Activated naive CD4-positive, alpha-beta T cell treated with anti-CD3 and anti-CD28 coated beads, Interleukin-2, amount 50 U/mL, for 72 hours (primary cell): ENCODE data around the gene PAFAH1B1. TPM values are rescaled to one million over a fixed set of nuclear protein-coding genes. Genes with fewer than 3 reads are reported as not detected.
"Not testable (repeated sequence)": the region's sequence is repeated elsewhere in the genome, so short reads cannot be mapped to it uniquely, and the experiment has no call there.

ENCODE experiments used
- ATAC-seq, 2 donors: fragments of 150-1000 bp; cut with Tn5 transposase; 2 replicates each; pipeline ENCODE4 v1.10.0; 2021; ENCODE audit warnings: mild to moderate bottlenecking in 2 of 2, moderate library complexity in 2 of 2
- DNase-seq, 2 donors: peaks; one replicate each; pipeline ENCODE4 v3.0.0; 2021 to 2022; ENCODE audit warnings: low spot score in 2 of 2
- H3K27ac Mint-ChIP-seq, 2 donors: one replicate each; pipeline ENCODE4 v1.8.0; 2022; ENCODE audit warnings: mild to moderate bottlenecking in 2 of 2, mixed read lengths in 2 of 2
- H3K36me3 Mint-ChIP-seq, 2 donors: one replicate each; pipeline ENCODE4 v1.8.0; 2022; ENCODE audit warnings: mixed read lengths in 2 of 2
- H3K9me3 Mint-ChIP-seq, 2 donors: one replicate each; pipeline ENCODE4 v1.8.0; 2022; ENCODE audit warnings: mixed read lengths in 2 of 2
- total RNA-seq, 2 donors: library from RNA; stranded (reverse); gene quantifications; one replicate each; pipeline ENCODE4 v1.2.3, GENCODE V29; 2022

The PAFAH1B1 gene
- total RNA-seq, 2 donors from 2014 or later = 170 to 190 TPM

DNA sequence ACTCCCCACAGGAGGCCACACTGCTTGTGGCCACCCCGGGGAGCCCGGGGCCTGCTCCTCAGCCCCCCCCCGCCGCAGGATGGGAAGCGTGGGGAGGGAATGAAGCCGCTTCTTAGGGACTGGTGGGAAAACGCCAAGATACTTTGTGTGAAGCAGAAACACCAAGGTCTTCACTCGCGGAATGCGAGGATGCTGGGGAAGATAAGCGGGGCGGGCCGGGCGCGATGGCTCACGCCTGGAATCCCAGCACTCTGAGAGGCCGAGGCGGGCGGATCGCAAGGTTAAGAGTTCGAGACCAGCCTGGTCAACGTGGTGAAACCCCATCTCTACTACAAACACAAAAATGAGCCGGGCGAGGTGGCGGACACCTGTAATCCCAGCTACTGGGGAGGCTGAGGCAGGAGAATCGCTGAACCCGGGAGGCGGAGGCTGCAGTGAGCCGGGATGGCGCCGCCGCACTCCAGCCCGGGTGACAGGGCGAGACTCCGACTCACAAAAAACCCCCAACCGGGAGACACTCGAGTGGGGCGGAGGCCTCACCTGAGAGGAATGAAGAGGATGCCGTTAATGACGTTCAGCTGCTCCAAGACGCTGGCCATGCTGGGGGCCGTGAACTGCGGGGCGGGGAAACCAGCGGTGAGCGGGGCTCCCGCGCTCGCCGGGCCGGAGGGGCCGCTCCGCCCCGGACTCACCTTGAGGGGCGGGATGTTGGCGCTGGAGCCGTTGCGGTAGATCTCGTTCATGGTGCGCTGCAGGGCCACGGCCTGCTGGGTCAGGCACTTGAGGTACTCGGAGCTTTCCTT lies 97.8 kb downstream of the PAFAH1B1 start:
- peak in 1 of 2 donors; percentile 47 for DNase-seq
- no peaks in the 10 kb centered on the region for H3K36me3 Mint-ChIP-seq
- ATAC-seq = no peak
- H3K27ac Mint-ChIP-seq = peak overlapping the region in 1 of 2 donors; percentile 44
- no peaks in the 10 kb centered on the region for H3K9me3 Mint-ChIP-seq

DNA sequence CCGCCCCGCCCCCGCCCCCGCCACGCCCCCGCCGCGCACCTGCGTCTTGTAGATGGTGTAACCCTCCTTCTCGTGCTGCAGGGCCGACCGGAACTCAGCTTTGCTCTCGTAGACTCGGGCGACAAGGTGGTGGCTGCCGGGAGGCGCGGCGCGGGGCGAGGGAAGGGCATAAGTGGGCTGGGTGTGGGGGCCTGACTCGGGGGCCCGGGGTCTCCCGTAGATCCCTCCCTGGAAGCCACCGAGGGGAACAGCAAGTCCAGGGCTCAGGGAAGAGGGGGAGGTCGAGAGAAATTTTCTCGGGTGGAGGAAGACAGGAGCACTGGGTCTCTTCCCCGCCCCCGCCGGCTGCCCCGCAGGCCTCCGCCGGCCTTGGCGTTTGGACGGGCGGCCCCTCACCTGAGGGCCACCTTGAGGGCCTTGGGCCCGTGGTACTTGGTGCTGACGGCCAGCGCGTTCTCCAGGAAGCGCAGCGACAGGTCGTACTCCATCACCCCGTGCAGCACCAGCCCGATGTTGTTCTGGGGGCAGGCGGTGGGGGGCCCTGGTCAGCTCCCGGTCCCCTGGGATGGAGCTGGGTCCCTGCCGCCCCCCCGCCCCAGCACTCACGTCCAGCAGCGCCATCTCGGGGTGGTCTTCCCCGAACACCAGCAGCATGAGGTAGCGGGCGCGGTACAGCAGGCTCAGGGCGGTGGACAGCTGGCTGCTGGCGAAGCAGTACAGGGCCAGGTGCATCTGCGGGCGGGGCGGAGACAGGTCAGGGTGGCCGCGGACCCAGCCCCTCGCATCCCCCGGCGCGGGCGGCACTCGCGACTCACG lies 98.7 kb downstream of the PAFAH1B1 start:
- ATAC-seq (peak in 1 of 2 donors; percentile 2), DNase-seq (peak in 1 of 2 donors; percentile 54)
- Mint-ChIP-seq H3K27ac (no peak overlapping the region), H3K36me3 (no peaks in the 10 kb centered on the region), H3K9me3 (no peaks in the 10 kb centered on the region)

DNA sequence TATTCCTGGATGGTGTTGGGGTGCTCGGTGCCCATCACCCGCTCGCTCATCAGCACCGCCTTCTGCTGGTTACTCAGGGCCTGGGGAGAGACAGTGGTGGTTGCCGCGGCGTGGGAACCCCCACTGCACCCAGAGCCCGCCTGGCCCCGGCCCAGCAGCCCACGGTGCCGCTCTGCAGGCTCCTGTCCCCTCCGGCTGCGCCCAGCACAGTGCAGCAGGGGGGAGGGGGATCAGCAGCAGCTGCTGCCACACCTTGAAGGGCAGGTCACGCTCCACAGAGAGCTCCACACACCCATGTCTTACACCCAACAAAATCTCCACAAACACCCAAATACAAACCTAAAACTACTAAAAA lies 99.3 kb downstream of the PAFAH1B1 start:
- DNase-seq = no peak
- no peaks in the 10 kb centered on the region for H3K36me3 Mint-ChIP-seq
- H3K27ac Mint-ChIP-seq = no peak overlapping the region
- H3K9me3 Mint-ChIP-seq = no peaks in the 10 kb centered on the region
- peak in 1 of 2 donors; percentile 2 for ATAC-seq

DNA sequence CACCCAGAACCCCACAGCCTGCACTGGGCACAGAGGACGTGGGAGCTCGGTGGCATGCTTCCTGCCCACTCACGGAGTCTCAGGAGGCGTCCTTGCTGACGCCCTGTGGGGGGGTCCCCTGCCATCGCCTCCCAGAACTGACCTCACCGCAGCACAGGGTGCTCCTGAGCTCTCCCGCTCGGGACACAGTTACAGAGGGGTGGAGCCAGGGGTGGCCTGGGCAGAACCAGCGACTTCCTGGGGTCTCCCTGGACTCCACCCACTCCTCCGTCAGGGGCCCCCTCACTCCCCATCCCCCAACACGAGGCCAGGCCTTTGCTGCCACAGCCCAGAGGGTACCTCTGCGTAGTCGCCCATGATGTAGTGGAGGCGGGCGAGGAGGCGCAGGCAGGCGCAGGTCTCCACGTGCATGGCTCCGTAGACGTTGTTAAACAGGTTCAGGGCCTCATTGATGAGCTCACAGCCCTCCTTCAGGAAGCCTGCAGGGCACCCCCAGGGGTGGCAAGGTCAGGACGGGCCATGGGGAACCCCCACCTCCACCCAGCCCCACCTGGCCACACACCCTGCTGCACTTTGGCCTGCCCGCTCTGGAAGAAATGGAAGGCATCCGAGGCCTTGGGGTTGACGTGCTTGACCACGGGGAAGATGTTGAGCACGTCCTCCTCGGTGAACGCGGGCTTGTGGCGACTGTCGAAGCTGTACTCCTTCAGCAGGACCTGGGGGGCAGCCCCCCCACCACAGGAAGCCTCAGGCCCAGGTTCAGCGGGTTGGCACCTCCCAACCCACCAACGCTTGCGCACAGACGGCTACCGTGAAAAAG lies 100.3 kb downstream of the PAFAH1B1 start:
- Mint-ChIP-seq H3K27ac (no peak overlapping the region), H3K36me3 (no peaks in the 10 kb centered on the region), H3K9me3 (no peaks in the 10 kb centered on the region)
- ATAC-seq (peak; percentile 7 to 14), DNase-seq (peak in 1 of 2 donors; percentile 52)

DNA sequence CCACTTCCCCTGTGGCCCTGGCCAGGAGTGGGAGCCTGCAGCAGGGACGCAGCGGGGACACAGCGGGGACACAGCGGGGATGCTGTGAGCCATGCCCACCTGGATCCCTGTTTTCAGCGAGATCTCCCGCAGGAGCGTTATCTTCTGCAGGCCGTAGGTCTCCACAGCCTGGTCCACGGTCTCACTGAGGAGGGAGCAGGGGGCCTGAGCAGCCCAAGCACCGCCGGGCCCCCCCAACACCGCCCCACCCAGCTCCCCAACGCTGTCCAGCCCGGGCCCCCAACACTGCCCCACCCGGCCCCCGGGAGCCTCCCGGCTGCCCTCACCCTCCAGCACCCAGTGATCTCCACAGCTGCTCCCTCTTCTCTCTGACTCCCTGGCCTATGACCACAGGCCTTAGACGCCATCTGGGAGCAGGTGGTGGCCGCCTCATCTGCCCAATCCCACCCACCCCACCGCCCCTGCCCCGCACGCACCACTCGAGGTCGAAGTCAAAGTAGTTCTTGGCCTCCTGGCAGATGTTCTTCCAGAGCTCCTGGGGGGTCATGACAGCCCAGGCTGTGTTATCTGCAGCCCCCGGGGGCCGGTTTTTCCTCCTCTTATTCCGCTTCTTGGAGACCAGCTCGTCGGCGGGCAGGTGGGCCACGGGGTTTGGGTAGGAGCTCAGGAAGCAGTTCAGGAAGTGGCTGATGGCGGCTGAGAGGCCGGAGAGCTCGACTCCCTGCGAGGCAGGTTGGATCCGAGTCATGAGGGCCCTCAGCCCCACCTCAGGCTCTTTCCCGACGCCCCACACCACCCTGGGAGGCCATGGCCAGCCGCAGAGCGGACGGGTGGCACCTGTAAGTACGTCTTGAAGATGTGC lies 101.2 kb downstream of the PAFAH1B1 start:
- DNase-seq = peak in 1 of 2 donors; percentile 51
- ATAC-seq = peak in 1 of 2 donors; percentile 12
- H3K27ac Mint-ChIP-seq = no peak overlapping the region
- H3K9me3 Mint-ChIP-seq = no peaks in the 10 kb centered on the region
- H3K36me3 Mint-ChIP-seq = no peaks in the 10 kb centered on the region

DNA sequence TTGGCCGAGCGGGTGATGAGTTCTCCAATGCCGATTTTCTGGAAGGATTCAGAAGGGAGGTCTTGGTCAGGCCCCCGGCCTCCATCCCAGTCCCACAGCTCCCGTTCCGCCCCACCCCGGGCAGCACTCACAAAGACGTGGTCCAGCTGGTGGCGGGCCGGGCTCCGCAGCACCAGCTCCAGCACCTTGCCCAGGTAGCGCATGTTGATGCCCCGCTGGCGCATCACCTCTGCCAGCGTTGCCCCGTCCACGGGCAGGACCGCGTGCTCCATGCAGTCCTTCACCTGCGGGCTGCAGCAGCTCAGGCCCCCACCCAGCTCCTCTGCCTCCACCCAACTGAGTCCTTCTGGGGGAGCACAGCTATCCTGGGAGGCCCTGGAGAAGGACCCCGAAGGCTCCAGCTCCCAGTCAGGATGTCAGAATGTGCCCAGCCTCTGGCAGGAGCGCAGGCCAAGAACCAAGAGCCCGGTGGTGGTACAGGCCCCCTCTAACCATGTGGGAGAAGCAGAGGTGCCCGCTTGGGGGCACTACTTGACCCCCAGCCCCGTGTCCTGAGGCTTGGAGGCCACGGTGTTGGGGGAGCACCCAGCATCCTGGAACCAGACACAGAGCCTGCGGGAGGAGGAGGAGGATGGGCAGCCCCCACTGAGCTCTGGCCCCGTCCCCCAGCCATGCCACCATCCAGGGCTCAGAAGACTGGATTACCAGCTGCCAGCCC lies 101.9 kb downstream of the PAFAH1B1 start:
- no peak for ATAC-seq
- Mint-ChIP-seq H3K9me3 (no peaks in the 10 kb centered on the region), H3K27ac (no peak overlapping the region), H3K36me3 (no peaks in the 10 kb centered on the region)
- peak in 1 of 2 donors; percentile 50 for DNase-seq

DNA sequence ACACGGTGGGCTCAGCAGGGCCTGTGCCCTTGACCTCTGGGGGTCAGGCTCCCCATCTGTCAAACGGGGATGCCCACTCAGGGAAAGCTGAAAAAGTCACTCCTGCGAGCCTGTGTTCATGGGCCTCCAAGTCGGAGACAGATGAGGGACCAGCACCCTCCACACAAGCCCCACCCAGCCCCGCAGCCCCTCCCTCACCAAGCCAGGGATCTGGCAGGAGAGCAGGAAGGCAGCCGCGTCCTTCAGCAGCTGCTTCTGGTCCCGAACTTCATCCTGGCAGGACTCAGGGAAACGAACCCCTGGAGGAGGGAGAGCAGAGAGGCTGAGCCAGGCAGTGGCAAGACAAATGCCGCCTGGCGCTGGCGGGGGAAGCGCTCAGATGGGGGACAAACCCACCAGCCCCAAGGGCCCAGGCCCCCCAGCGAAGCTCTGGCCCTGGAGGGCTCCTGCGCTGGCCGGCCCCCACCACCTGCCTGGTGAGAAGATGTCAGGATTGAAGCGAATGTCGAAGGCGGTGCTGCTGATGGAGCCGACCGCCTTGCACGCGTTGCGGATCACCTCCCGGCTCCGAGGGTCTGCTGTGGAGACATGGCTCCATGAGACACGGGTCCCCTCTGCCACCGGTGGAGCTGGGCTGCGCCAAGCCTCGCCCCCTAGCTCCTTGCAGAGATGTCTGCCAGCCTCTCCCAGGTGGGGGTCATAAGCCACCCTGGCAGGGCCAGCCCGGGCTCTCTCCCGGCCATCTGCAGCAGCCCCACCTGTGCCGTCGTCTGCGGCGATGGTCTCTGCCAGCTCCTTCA lies 102.7 kb downstream of the PAFAH1B1 start:
- DNase-seq = peak in 1 of 2 donors; percentile 39
- no peaks in the 10 kb centered on the region for H3K9me3 Mint-ChIP-seq
- ATAC-seq = no peak
- no peak overlapping the region for H3K27ac Mint-ChIP-seq
- no peaks in the 10 kb centered on the region for H3K36me3 Mint-ChIP-seq

DNA sequence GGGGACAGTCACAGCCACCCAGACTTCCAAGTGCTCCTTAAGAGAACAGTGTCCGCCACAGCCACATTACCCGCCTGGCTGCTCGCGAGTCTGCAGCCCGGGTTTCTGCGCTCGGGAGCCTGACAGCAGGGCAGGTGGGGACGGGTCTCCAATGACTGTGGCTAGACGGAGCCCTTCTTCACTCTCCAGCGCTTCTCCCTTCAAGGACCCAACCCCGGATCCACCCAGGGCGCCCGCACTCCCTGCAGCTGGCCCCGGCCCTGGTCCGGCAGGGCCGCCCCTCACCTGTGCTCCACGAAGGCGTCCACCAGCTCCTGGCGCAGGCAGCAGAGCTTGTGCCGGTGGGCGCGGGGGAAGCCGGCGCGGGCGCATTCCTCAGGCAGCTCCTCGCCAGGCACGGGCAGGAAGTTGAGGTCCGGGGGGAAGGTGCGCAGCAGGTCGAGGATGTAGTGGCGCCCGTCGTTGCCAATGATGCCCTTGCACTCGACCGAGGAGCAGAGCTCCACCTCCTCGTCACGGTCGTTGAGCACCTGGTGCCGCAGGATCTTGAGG lies 104.2 kb downstream of the PAFAH1B1 start:
- Mint-ChIP-seq H3K9me3 (no peaks in the 10 kb centered on the region), H3K27ac (no peak overlapping the region), H3K36me3 (no peaks in the 10 kb centered on the region)
- no peak for ATAC-seq
- DNase-seq = peak in 1 of 2 donors; percentile 48

DNA sequence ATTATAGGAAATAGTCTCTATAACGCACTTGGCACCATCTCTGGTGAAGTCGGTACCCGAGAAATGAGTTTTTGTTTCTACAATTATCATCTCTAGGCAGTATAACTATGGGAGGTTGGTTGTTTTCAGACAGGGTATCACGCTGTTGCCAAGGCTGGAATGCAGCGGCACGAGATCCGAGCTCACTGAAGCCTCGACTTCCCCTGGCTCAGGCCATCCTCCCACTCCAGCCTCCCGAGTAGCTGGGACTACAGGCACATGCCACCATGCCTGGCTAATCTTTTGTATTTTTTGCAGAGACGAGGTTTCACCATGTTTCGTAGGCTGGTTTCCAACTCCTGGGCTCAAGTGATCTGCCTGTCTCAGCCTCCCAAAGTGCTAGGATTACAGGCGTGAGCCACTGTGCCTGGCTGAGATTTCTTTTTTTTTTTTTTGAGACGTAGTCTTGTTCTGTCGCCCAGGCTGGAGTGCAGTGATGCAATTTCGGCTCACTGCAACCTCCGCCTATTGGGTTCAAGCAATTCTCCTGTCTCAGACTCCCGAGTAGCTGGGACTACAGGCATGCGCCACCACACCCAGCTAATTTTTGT lies 105.9 kb downstream of the PAFAH1B1 start:
- peak overlapping the region in 1 of 2 donors; percentile 44 for H3K27ac Mint-ChIP-seq
- ATAC-seq, H3K9me3 Mint-ChIP-seq, H3K36me3 Mint-ChIP-seq: not testable (repeated sequence)
- DNase-seq = peak in 1 of 2 donors; percentile 6

DNA sequence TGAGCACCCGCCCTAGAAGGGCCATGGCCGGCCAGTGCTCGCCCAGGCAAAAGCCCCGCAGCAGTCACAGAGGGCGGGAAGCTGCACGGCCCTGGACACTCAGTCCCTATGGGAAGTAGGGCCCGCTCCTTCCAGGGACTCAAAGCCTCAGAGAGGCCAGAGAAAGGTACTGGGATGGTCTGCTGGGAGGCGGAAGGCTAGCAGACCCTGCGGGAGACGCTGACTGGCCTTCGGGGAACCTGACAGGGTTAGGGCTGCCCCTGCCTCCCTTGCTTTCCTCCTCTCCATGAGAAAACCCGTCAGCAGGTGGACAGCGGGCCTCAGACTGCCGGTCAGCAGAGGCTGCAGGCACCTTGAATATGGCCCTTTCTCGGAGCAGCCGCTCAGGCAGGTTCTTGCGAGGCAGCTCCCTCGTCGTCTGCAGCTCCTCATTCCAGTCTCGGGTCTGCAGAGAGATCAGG lies 106.6 kb downstream of the PAFAH1B1 start:
- Mint-ChIP-seq H3K9me3 (no peaks in the 10 kb centered on the region), H3K36me3 (no peaks in the 10 kb centered on the region), H3K27ac (peak overlapping the region in 1 of 2 donors; percentile 44)
- no peak for DNase-seq
- no peak for ATAC-seq

DNA sequence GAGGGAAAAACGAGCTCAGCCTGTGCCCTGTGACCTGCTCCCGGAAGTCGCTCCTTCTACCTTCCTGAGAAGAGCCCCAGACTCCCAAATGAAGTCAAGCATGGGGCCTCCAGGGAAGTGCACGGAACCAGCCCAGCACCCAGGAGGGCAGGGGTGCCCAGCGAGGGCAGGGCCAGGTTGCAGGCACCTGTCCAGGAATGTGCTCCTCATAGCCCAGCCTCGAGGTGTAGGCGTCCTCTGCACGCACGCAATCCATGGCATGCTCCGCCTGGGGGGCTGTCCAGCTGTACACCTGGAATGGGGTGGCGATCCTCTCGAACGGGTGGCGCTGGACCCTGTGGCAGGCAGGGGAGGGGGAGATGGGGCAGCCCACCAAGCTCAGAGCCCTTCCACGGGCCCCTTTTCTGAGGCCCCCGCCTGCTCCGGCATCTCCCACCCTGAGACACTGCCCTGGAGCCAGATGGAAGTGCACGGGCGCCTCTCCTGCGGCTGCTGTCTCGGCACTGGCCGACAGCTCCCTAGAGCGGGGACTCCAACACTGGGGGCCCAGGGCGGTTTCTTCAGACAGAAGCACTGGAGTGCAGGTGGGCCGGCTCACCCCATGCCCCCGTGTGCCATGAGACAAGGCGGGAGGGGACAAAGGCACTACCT lies 107.2 kb downstream of the PAFAH1B1 start:
- ATAC-seq = no peak
- no peaks in the 10 kb centered on the region for H3K36me3 Mint-ChIP-seq
- no peaks in the 10 kb centered on the region for H3K9me3 Mint-ChIP-seq
- peak in 1 of 2 donors; percentile 48 for DNase-seq
- no peak overlapping the region for H3K27ac Mint-ChIP-seq

DNA sequence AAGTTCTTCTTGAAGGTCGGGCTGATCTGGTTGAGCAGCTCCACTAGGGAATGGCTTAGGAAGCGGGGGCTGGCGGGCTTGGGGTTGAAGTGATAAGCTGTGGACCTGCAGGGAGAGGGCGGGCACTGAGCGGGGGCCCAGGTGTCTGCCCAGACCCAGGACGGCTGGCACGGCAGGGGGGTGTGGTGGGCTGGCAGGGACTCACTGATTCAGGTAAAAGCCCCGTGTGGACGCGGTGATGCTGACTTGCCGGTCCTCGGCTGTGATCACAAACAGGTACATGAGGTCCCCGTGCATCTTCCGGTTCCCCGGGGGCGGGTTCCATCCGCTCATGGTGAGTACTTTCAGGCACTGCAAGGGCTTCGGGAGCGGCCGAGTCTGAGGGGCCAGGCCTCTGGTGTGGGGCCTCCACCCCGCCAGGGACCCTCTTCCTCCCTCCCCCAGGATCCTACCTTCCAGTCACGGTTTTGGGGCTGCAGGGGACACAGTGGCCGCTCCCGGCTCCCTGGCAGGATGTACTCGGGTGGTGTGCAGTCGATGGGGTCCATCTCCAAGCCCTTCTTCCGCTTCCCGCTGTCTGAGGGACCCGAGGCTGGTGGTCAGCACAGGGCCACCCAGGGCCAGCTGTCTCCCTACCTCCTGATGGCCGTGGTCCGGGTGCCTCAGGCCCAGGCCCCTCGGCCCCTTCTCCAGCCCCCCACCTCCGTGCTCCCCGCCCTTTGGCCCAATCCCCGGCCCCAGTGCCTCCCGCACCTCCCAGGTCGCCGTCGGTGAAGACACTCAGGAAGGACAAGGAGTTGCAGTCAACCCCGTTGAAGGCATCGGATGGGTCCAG lies 107.9 kb downstream of the PAFAH1B1 start:
- Mint-ChIP-seq H3K36me3 (no peaks in the 10 kb centered on the region), H3K9me3 (no peaks in the 10 kb centered on the region), H3K27ac (no peak overlapping the region)
- ATAC-seq (no peak), DNase-seq (peak in 1 of 2 donors; percentile 54)
